ENCODE results near the gene CLASP1.

DNA sequence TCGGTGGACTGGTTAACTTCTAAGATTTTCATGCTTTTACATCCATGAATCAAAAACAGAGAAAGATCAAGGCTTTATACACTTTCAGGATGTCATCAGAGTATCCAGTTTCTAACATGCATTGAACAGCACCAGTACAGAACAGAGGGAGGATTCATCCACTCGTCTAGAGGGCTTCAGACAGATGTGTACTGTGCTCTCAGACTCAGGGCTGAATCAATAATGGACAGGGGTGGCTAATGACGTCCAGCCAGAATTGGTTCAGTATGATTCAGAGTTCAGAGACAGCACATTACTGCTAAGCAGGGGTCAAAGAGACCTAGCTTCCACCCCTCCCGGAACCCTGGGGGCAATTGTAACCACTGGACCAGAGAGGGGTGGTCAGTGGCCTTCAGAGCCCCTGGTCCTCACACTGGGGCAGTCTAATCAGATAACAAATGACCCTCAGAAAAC lies 81.3 kb downstream of the CLASP1 start:
- no peak for TF ChIP-seq CTCF (IDR thresholded peaks at IDR 0.05)
- no peak for TF ChIP-seq POLR2A (IDR thresholded peaks at IDR 0.05)

All from vagina (tissue), 2 donors.